ENCODE results near the gene MYL6B.

The MYL6B gene

GRCh38 chr12:56172839-56173238, 20.5 kb downstream of the MYL6B start:
- no peak for DNase-seq (ENCODE audit: low read depth)

- no peak for DNase-seq (ENCODE audit: low read depth)
These were observed 26.0 kb downstream of the MYL6B start for GRCh38 chr12:56178347-56178746.

GRCh38 chr12:56186957-56187356, 34.6 kb downstream of the MYL6B start:
- DNase-seq (ENCODE audit: low read depth), result no peak

GRCh38 chr12:56188131-56188777, 35.9 kb downstream of the MYL6B start:
- DNase-seq (ENCODE audit: low read depth), result no peak

GRCh38 chr12:56188778-56189098, 36.4 kb downstream of the MYL6B start:
- DNase-seq (ENCODE audit: low read depth), result no peak

GRCh38 chr12:56189099-56189917, 36.9 kb downstream of the MYL6B start, which contains the start of gene SMARCC2:
Gene SMARCC2 (minus strand): TSS chr12:56189483. CDS start chr12:56189461, 22 bp downstream.
- peak; percentile 73 for DNase-seq (ENCODE audit: low read depth)

- DNase-seq (ENCODE audit: low read depth), result peak; percentile 67
These were observed 37.7 kb downstream of the MYL6B start for GRCh38 chr12:56189918-56190694.

- no peak for DNase-seq (ENCODE audit: low read depth)
These were observed 38.3 kb downstream of the MYL6B start for GRCh38 chr12:56190695-56191155.

- DNase-seq (ENCODE audit: low read depth), result no peak
These were observed 40.2 kb downstream of the MYL6B start for GRCh38 chr12:56192582-56192981.

GRCh38 chr12:56193025-56193578, 40.7 kb downstream of the MYL6B start:
- peak; percentile 60 for DNase-seq (ENCODE audit: low read depth)

- peak; percentile 94 for DNase-seq (ENCODE audit: low read depth)
These were observed 44.6 kb downstream of the MYL6B start for GRCh38 chr12:56196818-56197550.

GRCh38 chr12:56197921-56198635, 45.7 kb downstream of the MYL6B start:
- DNase-seq (ENCODE audit: low read depth), result no peak

GRCh38 chr12:56198836-56199235, 46.4 kb downstream of the MYL6B start:
- no peak for DNase-seq (ENCODE audit: low read depth)

- DNase-seq (ENCODE audit: low read depth), result no peak
These were observed 50.0 kb downstream of the MYL6B start for GRCh38 chr12:56202366-56202765.

- no peak for DNase-seq (ENCODE audit: low read depth)
These were observed 50.5 kb downstream of the MYL6B start for GRCh38 chr12:56202838-56203237.

GRCh38 chr12:56204275-56204674, 51.9 kb downstream of the MYL6B start:
- DNase-seq (ENCODE audit: low read depth), result no peak

GRCh38 chr12:56205445-56205844, 53.1 kb downstream of the MYL6B start:
- DNase-seq (ENCODE audit: low read depth), result no peak

GRCh38 chr12:56206452-56207166, 54.2 kb downstream of the MYL6B start:
- DNase-seq (ENCODE audit: low read depth), result no peak
